RWPE1 (cell line): ENCODE results near the gene ADGRD1.

ENCODE experiments used
- CTCF ChIA-PET: fragments of 350-600 bp; sonication (Branson Sonifier 250); formaldehyde crosslinking; extraction: SDS; loops from one replicate; lab custom pipeline; 2021; lab: Yijun Ruan, JAX
- POLR2A ChIA-PET: fragments of 400-600 bp; formaldehyde crosslinking; extraction: SDS; loops from one replicate; lab custom pipeline; 2020; ENCODE audit warnings: antibody characterized with exemption; ENCODE audit not compliant: low non-redundant PET; lab: Yijun Ruan, JAX
- DNase-seq: peaks from one replicate; pipeline ENCODE4 v3.0.0; 2012; ENCODE audit warnings: low spot score
- H3K27ac ChIP-seq: fragments of 450-650 bp; 2 replicates; pipeline ENCODE4 v1.5.1; 2017
- TF ChIP-seq, protein P1 (sequence below): fragments of 450-650 bp; conservative IDR thresholded peaks from 2 replicates; pipeline ENCODE4 v1.5.1; 2017; ENCODE audit warnings: low read depth, mild to moderate bottlenecking

The ADGRD1 gene

DNA sequence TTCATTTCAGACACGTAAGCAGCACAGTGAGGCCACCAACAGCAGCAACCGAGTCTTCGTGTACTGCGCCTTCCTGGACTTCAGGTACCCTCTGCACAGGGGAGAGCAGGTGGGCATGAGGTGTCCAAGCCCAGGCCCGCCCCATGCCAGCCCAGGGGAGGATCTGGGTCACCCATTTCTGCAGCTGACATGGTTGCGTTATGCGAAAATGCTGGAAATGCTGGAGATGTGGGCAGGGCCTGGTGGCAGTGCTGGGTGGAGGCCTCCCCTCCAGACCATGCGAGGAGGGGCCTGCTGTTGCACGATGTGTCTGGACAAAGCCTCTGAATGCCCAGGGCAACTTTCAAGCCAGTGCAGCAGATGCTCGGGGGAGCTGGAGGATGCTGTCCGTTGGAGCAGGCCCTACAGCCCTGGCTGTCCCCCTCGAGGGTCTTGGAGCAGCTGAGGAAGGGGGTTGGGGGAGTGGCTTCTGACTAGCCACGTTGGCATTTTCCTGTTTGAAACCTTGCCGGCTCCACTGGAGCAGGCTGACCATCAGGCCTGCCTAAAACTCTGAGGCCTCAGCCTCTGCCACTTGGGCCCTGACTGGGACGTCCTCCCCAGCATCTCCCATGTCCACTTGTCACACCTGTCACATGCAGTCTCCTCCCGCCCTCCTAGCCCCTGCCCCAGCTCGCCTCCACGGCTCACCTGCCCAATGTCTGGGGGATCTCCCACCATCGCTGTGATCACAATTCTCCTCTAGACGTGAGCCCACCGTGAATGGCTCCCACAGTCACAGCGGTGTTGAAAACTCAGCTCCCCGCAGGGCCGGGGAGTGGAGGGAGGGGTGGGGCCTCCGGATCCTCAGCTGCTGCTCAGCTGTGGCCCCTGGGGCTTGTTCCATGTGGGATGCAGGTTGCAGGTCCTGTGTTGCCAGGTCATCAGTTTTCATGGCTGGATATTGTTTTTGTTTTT, 123.4 kb downstream of the ADGRD1 start:
- no peak for DNase-seq
- TF ChIP-seq, protein P1, sequence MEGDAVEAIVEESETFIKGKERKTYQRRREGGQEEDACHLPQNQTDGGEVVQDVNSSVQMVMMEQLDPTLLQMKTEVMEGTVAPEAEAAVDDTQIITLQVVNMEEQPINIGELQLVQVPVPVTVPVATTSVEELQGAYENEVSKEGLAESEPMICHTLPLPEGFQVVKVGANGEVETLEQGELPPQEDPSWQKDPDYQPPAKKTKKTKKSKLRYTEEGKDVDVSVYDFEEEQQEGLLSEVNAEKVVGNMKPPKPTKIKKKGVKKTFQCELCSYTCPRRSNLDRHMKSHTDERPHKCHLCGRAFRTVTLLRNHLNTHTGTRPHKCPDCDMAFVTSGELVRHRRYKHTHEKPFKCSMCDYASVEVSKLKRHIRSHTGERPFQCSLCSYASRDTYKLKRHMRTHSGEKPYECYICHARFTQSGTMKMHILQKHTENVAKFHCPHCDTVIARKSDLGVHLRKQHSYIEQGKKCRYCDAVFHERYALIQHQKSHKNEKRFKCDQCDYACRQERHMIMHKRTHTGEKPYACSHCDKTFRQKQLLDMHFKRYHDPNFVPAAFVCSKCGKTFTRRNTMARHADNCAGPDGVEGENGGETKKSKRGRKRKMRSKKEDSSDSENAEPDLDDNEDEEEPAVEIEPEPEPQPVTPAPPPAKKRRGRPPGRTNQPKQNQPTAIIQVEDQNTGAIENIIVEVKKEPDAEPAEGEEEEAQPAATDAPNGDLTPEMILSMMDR, result no peak
- ChIA-PET CTCF (no interaction called here), POLR2A (no interaction called here)
- H3K27ac ChIP-seq, result no peak overlapping the region

DNA sequence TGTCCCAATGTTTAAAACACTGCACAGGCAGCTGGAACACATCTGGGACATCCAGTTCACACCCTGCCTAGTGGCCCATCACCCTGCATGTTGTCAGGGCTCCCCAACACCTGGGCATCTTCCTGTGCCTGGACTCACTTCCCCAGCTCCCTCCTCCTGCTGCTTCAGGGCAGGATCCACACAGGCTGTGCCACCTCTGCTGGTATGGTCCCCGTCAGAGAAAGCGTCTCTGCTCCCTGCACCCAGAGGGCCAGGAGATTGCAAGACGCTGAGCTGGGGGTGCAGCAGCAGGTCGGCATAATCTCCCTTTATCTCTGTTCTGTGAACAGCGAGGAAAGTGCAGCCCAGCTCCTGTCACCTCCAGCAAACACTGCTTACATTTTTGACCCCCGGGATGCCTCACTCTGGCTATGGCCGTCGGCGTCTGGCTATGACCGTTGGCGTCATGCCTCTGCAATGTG, 124.3 kb downstream of the ADGRD1 start:
- ChIA-PET CTCF (no interaction called here), POLR2A (no interaction called here)
- TF ChIP-seq, protein P1, result no peak
- DNase-seq, result no peak
- no peak overlapping the region for H3K27ac ChIP-seq

- CTCF ChIA-PET, result no interaction called here
- POLR2A ChIA-PET, result no interaction called here
- DNase-seq, result no peak
Measured at GRCh38 chr12:131082290-131083194, 128.8 kb downstream of the ADGRD1 start.

DNA sequence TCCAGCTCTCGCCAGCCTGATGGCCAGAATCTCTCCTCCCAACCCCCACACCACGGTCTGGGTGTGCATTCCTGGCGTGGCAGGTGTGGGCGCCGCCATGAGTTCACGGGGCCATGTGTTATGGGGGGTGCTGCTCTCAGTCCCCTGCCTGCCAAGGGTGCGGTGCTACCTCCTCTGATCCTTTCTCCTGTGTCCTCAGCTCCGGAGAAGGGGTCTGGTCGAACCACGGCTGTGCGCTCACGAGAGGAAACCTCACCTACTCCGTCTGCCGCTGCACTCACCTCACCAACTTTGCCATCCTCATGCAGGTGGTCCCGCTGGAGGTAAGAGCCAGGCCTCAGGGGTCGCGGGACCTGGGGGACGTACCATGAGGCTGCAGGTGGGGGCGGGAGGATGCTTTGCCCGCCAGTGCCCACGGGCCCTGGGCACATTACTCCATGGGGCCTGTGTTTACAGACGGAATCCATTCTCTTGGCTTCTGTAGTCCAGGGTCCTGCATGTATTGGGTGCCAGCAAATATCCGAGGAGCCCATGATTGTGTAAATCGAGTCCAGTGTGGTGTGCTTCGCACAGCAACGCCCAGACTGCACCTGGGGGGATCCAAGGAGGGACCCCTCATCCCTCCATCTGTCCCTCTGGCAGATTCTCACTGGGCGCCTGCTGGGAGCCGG, 130.8 kb downstream of the ADGRD1 start:
- ChIA-PET POLR2A (no interaction called here), CTCF (no interaction called here)
- H3K27ac ChIP-seq, result no peak overlapping the region
- TF ChIP-seq, protein P1, result no peak
- DNase-seq, result no peak

More at GRCh38 chr12:131082290-131083194, 128.8 kb downstream of the ADGRD1 start:
- TF ChIP-seq, protein P1, result no peak
- no peak overlapping the region for H3K27ac ChIP-seq

GRCh38 chr12:131085125-131085815, 131.6 kb downstream of the ADGRD1 start:
- CTCF ChIA-PET, result interaction anchor here (0.6 kb wide), 1 partner anchor 11 kb away, joined by 3 read pairs; no protein-coding TSS in a partner anchor

More at GRCh38 chr12:131085125-131085815, 131.6 kb downstream of the ADGRD1 start:
- POLR2A ChIA-PET, result no interaction called here
- TF ChIP-seq, protein P1, result no peak
- no peak overlapping the region for H3K27ac ChIP-seq
- no peak for DNase-seq
